GM19372 (cell line): ENCODE data around the gene LCORL.

ENCODE experiments used
- ATAC-seq: cut with Tn5 transposase; IDR thresholded peaks from one replicate; pipeline ENCODE4 v1.9.1; 2021; ENCODE audit warnings: mild to moderate bottlenecking, low read depth, moderate library complexity; ENCODE audit not compliant: unreplicated experiment

The LCORL gene

DNA sequence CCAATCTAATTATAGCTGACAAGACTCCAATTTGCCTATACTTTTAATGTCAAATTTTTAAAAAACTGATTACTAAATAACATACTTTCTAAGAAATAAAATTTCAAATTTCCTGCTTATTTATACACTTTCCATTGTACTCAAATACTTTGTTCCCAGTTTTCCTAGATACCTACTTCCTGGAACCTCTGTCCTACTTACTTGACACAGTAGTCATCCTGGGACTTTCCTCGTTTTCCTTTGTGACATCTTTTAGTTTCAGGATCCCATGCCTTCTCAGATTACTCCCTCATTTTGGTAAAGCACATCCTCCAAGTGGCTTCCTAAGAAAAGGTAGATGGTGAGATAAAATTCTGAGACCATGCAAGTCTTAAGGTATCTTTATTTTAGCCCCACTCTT, 226.8 kb downstream of the LCORL start:
- no peak for ATAC-seq
